Small intestine (tissue), 7 donors: Measurements from ENCODE around the gene CIT. TPM values are rescaled to one million over a fixed set of nuclear protein-coding genes. Genes with fewer than 3 reads are reported as not detected.

ENCODE experiments used
- DNase-seq, 2 donors: peaks; one replicate each; pipeline versions ENCODE4 v3.0.0 to v3.0.0-alpha.2; 2013
- FAIRE-seq: peaks from 2 replicates; lab custom pipeline; 2012; peaks lifted over from hg19 to GRCh38; lab: Jason Lieb, UNC
- H3K27ac ChIP-seq, 3 donors: one replicate each; pipeline ENCODE4 v1.5.1; 2013; ENCODE audit warnings: low read length in 2 of 3, mild to moderate bottlenecking in 2 of 3, control low read depth in 1 of 3, inconsistent platforms in 1 of 3, low read depth in 1 of 3, moderate library complexity in 1 of 3
- H3K27me3 ChIP-seq, 3 donors: one replicate each; pipeline ENCODE4 v1.6.1; 2013; ENCODE audit warnings: low read length in 3 of 3, inconsistent platforms in 1 of 3; ENCODE audit not compliant: control insufficient read depth in 3 of 3, insufficient read depth in 3 of 3
- H3K36me3 ChIP-seq, 3 donors: one replicate each; pipeline ENCODE4 v1.6.1; 2013; ENCODE audit warnings: low read length in 3 of 3, inconsistent platforms in 1 of 3, low read depth in 1 of 3, mild to moderate bottlenecking in 1 of 3, moderate library complexity in 1 of 3; ENCODE audit not compliant: control insufficient read depth in 3 of 3, insufficient read depth in 2 of 3
- H3K4me1 ChIP-seq, 3 donors: one replicate each; pipeline ENCODE4 v1.6.1; 2013; ENCODE audit warnings: low read length in 2 of 3, inconsistent platforms in 1 of 3, low read depth in 1 of 3, mild to moderate bottlenecking in 1 of 3, moderate library complexity in 1 of 3; ENCODE audit not compliant: control insufficient read depth in 3 of 3, insufficient read depth in 2 of 3
- H3K4me3 ChIP-seq, 3 donors: one replicate each; pipeline ENCODE4 v1.5.1; 2013; ENCODE audit warnings: low read length in 3 of 3, control low read depth in 1 of 3, inconsistent platforms in 1 of 3, low read depth in 1 of 3, mild to moderate bottlenecking in 1 of 3, moderate library complexity in 1 of 3
- H3K9me3 ChIP-seq, 2 donors: one replicate each; pipeline ENCODE4 v1.6.1; 2013; ENCODE audit warnings: low read depth in 1 of 2, low read length in 1 of 2; ENCODE audit not compliant: control insufficient read depth in 2 of 2, insufficient read depth in 1 of 2
- WGBS, 3 donors: extraction: QIAGEN DNeasy Blood & Tissue Kit; methylation state at CpG; one replicate each; pipeline ENCODE4 v1.1.7; 2013; 5-methylcytosine and 5-hydroxymethylcytosine counted together
- polyA plus RNA-seq, 4 donors: library from polyadenylated mRNA; stranded (reverse) in 3 of 4; unstranded in 1 of 4; fragments of 200-250 nt in 3 of 4; fragments of 120-200 nt in 1 of 4; gene quantifications; one replicate each; pipeline versions ENCODE4 v1.2.1 to v1.2.3, GENCODE V29; 2013
- donor health status: healthy with polysubstance abuse.
- donor health status: control.
- donor health status: control.
- donor health status: Bipolar disorder and iron deficiency.
- donor health status: healthy.

The CIT gene
- polyA plus RNA-seq, 4 donors: 0.22 to 6.5 (median 4.6) TPM

DNA sequence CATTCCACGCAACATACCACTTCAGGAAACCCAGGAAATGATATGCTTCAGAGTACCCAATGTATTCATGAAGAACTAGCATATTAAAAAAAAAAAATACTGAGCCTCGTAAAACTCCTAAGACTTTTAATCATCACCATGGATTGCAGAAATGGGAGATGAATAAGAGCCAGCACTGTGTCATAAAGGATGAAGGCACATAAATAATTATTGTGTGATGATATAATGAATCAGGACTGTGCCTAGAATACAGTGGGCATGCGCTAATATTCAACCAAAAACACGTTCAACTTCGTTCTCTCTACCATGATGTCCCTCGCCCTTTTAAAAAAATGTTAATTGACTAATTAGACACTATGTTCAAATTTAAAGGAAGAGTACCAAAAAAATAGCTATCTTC, 68.7 kb downstream of the CIT start:
- peaks cover 0 to 4% (median 0%) of the 10 kb centered on the region in 3 donors for H3K36me3 ChIP-seq
- no peaks in the 10 kb centered on the region for H3K27me3 ChIP-seq
- no peak for DNase-seq
- H3K4me1 ChIP-seq: no peaks in the 10 kb centered on the region
- H3K27ac ChIP-seq: no peak overlapping the region
- no peak overlapping the region for H3K4me3 ChIP-seq
- WGBS, 3 donors: 92 to 95% (median 94%) methylated on average over 6 of the region's 6 CpGs
- no peaks in the 10 kb centered on the region for H3K9me3 ChIP-seq
- no peak for FAIRE-seq

DNA sequence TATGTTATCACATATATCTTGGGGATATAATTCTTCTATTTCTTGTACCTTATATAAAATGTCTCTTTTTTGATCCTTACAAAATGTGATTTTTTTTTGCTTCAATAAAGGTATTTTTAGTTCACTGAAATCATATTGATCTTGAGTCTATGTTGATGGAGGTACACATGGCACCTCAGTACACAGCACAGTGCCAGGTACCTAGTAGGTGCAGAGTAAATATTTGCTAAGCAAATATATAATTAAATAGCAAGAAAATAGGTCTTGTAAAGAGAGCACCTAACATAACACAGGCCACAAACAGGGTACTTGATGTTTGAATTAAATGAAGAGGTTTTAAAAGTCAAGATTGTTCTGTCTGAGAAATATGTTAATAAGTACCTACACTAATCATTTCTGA, 69.7 kb downstream of the CIT start:
- no peaks in the 10 kb centered on the region for H3K9me3 ChIP-seq
- DNase-seq (no peak), FAIRE-seq (no peak)
- no peaks in the 10 kb centered on the region for H3K27me3 ChIP-seq
- H3K4me3 ChIP-seq: no peak overlapping the region
- no peak overlapping the region for H3K27ac ChIP-seq
- H3K4me1 ChIP-seq: no peaks in the 10 kb centered on the region
- H3K36me3 ChIP-seq: peaks cover 0 to 5% (median 0%) of the 10 kb centered on the region in 3 donors

GRCh38 chr12:119804011-119804641, 73.0 kb downstream of the CIT start:
- DNase-seq (peak; percentile 10 to 67), FAIRE-seq (no peak)
- no peaks in the 10 kb centered on the region for H3K27me3 ChIP-seq
- H3K36me3 ChIP-seq: peaks cover 0 to 7% (median 0%) of the 10 kb centered on the region in 3 donors
- 57 to 80% (median 76%) methylated on average over 32 of the region's 32 CpGs for WGBS, 3 donors
- peak overlapping the region in 1 of 3 donors; percentile 34 for H3K4me3 ChIP-seq
- H3K4me1 ChIP-seq: no peaks in the 10 kb centered on the region
- H3K9me3 ChIP-seq: no peaks in the 10 kb centered on the region
- H3K27ac ChIP-seq: no peak overlapping the region

- H3K27ac ChIP-seq: no peak overlapping the region
- DNase-seq: peak in 1 of 2 donors; percentile 26
- H3K4me3 ChIP-seq: peak overlapping the region in 1 of 3 donors; percentile 34
Observed at GRCh38 chr12:119803381-119803791, 73.7 kb downstream of the CIT start.

DNA sequence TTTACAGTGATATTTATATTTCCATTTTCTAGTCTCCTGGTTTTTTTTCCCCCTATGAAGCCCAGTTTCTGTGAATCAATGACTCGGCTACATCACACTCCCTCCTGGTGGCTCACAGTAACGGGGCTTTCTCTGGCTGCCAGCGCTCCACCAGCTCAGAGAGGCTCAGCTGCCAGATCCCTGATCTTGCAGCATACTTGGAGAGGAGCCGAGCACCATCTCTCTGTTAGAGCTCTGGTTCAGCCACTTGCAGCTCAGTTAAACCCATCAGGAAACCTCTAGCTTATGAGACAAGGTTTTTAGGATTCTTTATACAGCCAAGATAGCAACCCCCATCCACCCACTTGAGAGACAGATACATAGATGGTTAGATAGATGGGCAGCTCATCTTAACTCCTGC, 74.6 kb downstream of the CIT start:
- no peak for FAIRE-seq

More at GRCh38 chr12:119803381-119803791, 73.7 kb downstream of the CIT start:
- Histone ChIP-seq H3K4me1 (no peaks in the 10 kb centered on the region), H3K36me3 (peaks cover 0 to 7% (median 0%) of the 10 kb centered on the region in 3 donors), H3K9me3 (no peaks in the 10 kb centered on the region), H3K27me3 (no peaks in the 10 kb centered on the region)
- WGBS, 3 donors: 60 to 88% (median 84%) methylated on average over 16 of the region's 16 CpGs
- no peak for FAIRE-seq

DNA sequence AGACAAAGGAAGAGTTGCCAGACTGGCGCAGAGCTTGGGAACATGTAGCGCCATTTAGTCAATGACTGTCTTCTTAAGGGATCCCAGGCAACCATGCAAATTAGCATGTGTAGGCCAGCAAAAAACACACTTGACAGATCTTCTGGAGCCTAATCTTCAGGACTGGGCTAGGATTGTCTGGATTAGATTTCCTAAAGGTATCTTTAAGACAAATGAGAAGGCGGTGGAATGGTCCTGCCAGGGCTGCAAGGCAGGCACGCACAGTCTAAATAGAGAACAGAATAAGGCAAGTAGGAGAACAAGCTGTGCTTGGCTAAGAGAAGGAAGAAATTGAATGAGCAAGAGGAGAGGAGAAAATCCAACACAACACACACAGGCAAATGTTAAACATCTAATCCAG, 80.0 kb downstream of the CIT start:
- FAIRE-seq: no peak
- Histone ChIP-seq H3K27me3 (no peaks in the 10 kb centered on the region), H3K27ac (no peak overlapping the region), H3K9me3 (no peaks in the 10 kb centered on the region), H3K36me3 (peaks cover 0 to 2% (median 0%) of the 10 kb centered on the region in 3 donors), H3K4me1 (no peaks in the 10 kb centered on the region), H3K4me3 (no peak overlapping the region)
- 98 to 100% (median 98%) methylated on average over 4 of the region's 4 CpGs for WGBS, 3 donors
- no peak for DNase-seq

More for the DNA sequence above, 74.6 kb downstream of the CIT start:
- no peak overlapping the region for H3K27ac ChIP-seq
- H3K9me3 ChIP-seq: no peaks in the 10 kb centered on the region
- H3K4me3 ChIP-seq: no peak overlapping the region
- no peaks in the 10 kb centered on the region for H3K27me3 ChIP-seq
- 76 to 94% (median 88%) methylated on average over 4 of the region's 4 CpGs for WGBS, 3 donors
- no peak for DNase-seq
- H3K4me1 ChIP-seq: no peaks in the 10 kb centered on the region
- peaks cover 0 to 7% (median 0%) of the 10 kb centered on the region in 3 donors for H3K36me3 ChIP-seq

- Histone ChIP-seq H3K27me3 (no peaks in the 10 kb centered on the region), H3K36me3 (peaks cover 0 to under 1% (median 0%) of the 10 kb centered on the region in 3 donors)
- WGBS, 3 donors: 96 to 100% (median 97%) methylated on average over 4 of the region's 4 CpGs
Observed at GRCh38 chr12:119796292-119796691, 80.8 kb downstream of the CIT start.

DNA sequence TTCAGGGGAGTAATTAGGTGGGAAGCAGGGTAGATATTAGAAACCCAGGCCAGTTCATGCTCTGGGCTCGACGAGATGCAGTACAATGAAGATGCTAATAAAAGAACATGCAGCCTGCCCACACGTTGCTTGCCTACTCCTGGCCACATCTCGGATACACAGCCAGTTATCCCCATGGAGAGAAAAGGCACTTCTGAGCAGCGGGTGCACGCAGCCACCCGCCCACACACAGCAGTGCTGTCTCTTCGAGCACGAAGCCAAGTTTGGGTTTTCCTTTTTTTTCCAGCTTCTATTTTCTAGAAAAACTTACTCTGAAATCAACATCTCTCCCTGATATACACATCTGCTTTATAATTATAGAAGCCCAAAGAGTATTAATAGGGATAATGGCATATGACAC, 85.7 kb downstream of the CIT start:
- Histone ChIP-seq H3K9me3 (no peaks in the 10 kb centered on the region), H3K27me3 (no peaks in the 10 kb centered on the region), H3K36me3 (peaks cover 0 to 3% (median 0%) of the 10 kb centered on the region in 3 donors), H3K4me1 (no peaks in the 10 kb centered on the region), H3K4me3 (no peak overlapping the region), H3K27ac (no peak overlapping the region)
- WGBS, 3 donors: 90 to 98% (median 96%) methylated on average over 9 of the region's 9 CpGs
- DNase-seq (no peak), FAIRE-seq (no peak)

More at GRCh38 chr12:119796292-119796691, 80.8 kb downstream of the CIT start:
- Histone ChIP-seq H3K4me1 (no peaks in the 10 kb centered on the region), H3K4me3 (no peak overlapping the region), H3K9me3 (no peaks in the 10 kb centered on the region), H3K27ac (no peak overlapping the region)
- no peak for FAIRE-seq
- DNase-seq: no peak
